ENCODE results near the gene RDH16. TPM values are rescaled to one million over a fixed set of nuclear protein-coding genes. Genes with fewer than 3 reads are reported as not detected.
"Not testable (repeated sequence)": the region's sequence is repeated elsewhere in the genome, so short reads cannot be mapped to it uniquely, and the experiment has no call there.

RDH16 gene
- polyA plus RNA-seq, 3 donors = 0.47 TPM; not detected in 2

DNA sequence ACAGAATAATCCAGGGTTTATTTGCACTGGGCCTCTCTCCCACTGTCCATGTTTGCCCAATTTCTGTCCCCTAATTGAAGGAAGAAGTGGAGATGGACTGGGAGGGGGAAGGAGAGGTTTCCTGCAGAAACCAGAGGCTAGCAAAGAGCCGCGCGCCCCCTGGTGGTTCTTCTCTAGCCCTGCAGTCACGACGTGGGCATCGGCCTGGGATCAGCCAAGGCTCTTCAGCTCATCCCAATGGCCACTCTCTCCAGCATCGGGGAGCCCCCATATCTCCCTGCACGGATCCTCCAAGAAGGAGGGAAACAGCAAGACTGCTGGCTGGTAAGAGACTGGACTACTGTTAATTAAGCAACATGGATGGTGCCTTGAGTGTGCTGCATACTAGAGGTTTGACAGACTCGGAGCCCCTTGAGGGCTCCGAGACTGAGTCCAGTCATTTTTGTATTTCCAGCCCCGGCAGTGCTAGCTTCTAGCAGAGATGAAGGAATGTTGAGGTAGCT, 30.2 kb upstream of the RDH16 start:
- Histone ChIP-seq H3K4me1 (ENCODE audit: control insufficient read depth in 1 of 2, insufficient read depth in 2 of 2, low read length in 2 of 2) (peaks cover 26 to 32% of the 10 kb centered on the region in 2 donors), H3K27me3 (ENCODE audit: control insufficient read depth in 2 of 2, insufficient read depth in 2 of 2, low read length in 2 of 2) (no peaks in the 10 kb centered on the region), H2AFZ (ENCODE audit: insufficient read depth, low read depth, low read length, poor library complexity, severe bottlenecking) (peak overlapping the region; percentile 23), H3K36me3 (replicated peaks in 1 of 2; ENCODE audit: control insufficient read depth in 1 of 2, insufficient read depth in 2 of 2, low read length in 2 of 2) (no peaks in the 10 kb centered on the region), H3K9ac (ENCODE audit: insufficient read depth, low read length, poor library complexity, severe bottlenecking) (no peak overlapping the region), H3K4me2 (replicated peaks; ENCODE audit: extremely low read depth, low read length, poor library complexity, severe bottlenecking) (no peak overlapping the region), H4K20me1 (ENCODE audit: insufficient read depth, low read length) (no peaks in the 10 kb centered on the region), H3K4me3 (replicated peaks in 1 of 3; ENCODE audit: low read depth in 2 of 3, low read length in 3 of 3) (no peak overlapping the region), H3K79me2 (ENCODE audit: insufficient read depth, low read length) (no peaks in the 10 kb centered on the region), H3K27ac (ENCODE audit: low read depth in 1 of 2, low read length in 2 of 2) (no peak overlapping the region), H3K9me3 (replicated peaks in 1 of 2; ENCODE audit: control insufficient read depth in 1 of 2, insufficient read depth in 1 of 2, low read length in 2 of 2) (no peaks in the 10 kb centered on the region)
- H3K27me3 Mint-ChIP-seq (ENCODE audit: low read depth in 3 of 3) = peaks cover 4 to 6% (median 4%) of the 10 kb centered on the region in 3 donors
- H3K27ac Mint-ChIP-seq = no peak overlapping the region
- H3K9me3 Mint-ChIP-seq = no peaks in the 10 kb centered on the region
- no CpG with 5 or more reads among the region's 11 CpGs for WGBS (ENCODE audit: insufficient coverage)
- peak overlapping the region; percentile 39 to 57 for H3K4me3 Mint-ChIP-seq
- DNase-seq = peak; percentile 58 to 81 (median 75)
- TF ChIP-seq, protein P1, sequence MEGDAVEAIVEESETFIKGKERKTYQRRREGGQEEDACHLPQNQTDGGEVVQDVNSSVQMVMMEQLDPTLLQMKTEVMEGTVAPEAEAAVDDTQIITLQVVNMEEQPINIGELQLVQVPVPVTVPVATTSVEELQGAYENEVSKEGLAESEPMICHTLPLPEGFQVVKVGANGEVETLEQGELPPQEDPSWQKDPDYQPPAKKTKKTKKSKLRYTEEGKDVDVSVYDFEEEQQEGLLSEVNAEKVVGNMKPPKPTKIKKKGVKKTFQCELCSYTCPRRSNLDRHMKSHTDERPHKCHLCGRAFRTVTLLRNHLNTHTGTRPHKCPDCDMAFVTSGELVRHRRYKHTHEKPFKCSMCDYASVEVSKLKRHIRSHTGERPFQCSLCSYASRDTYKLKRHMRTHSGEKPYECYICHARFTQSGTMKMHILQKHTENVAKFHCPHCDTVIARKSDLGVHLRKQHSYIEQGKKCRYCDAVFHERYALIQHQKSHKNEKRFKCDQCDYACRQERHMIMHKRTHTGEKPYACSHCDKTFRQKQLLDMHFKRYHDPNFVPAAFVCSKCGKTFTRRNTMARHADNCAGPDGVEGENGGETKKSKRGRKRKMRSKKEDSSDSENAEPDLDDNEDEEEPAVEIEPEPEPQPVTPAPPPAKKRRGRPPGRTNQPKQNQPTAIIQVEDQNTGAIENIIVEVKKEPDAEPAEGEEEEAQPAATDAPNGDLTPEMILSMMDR (IDR thresholded peaks at IDR 0.05) = peak; percentile 91
- H3K36me3 Mint-ChIP-seq = no peaks in the 10 kb centered on the region
- intact Hi-C loops (cut with micrococcal nuclease) = loop anchor here (2.0 to 5.0 kb wide), 2 partner anchors 229 to 230 kb away; no protein-coding TSS in a partner anchor
- peaks cover 33% of the 10 kb centered on the region for H3K4me1 Mint-ChIP-seq

DNA sequence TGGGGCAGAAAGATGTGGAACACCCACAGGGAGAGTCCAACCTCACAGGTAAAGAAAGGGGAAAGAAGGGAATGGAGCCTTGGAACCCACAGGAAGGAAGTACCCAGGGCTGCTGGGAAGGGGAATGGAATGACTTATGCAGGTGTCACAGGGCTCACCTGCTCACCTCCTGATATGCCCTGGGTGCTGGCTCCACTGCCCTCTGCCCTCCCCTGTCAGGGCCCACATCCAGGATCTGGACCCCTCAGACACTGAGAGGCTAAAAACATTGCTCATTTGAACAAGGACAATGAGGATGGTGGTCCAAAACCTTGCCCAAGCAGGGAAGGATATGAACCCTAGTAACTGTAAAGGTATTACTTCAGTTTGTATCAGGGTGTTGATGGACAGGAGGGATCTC, 29.6 kb upstream of the RDH16 start:
- Histone ChIP-seq H3K79me2 (ENCODE audit: insufficient read depth, low read length) (no peaks in the 10 kb centered on the region), H3K4me2 (replicated peaks; ENCODE audit: extremely low read depth, low read length, poor library complexity, severe bottlenecking) (no peak overlapping the region), H3K9me3 (replicated peaks in 1 of 2; ENCODE audit: control insufficient read depth in 1 of 2, insufficient read depth in 1 of 2, low read length in 2 of 2) (no peaks in the 10 kb centered on the region), H3K36me3 (replicated peaks in 1 of 2; ENCODE audit: control insufficient read depth in 1 of 2, insufficient read depth in 2 of 2, low read length in 2 of 2) (no peaks in the 10 kb centered on the region), H3K9ac (ENCODE audit: insufficient read depth, low read length, poor library complexity, severe bottlenecking) (no peak overlapping the region), H4K20me1 (ENCODE audit: insufficient read depth, low read length) (no peaks in the 10 kb centered on the region), H3K27me3 (ENCODE audit: control insufficient read depth in 2 of 2, insufficient read depth in 2 of 2, low read length in 2 of 2) (no peaks in the 10 kb centered on the region), H2AFZ (ENCODE audit: insufficient read depth, low read depth, low read length, poor library complexity, severe bottlenecking) (peak overlapping the region; percentile 23), H3K27ac (ENCODE audit: low read depth in 1 of 2, low read length in 2 of 2) (no peak overlapping the region), H3K4me1 (ENCODE audit: control insufficient read depth in 1 of 2, insufficient read depth in 2 of 2, low read length in 2 of 2) (peaks cover 26 to 31% of the 10 kb centered on the region in 2 donors), H3K4me3 (replicated peaks in 1 of 3; ENCODE audit: low read depth in 2 of 3, low read length in 3 of 3) (no peak overlapping the region)
- Mint-ChIP-seq H3K4me3 (no peak overlapping the region), H3K27me3 (ENCODE audit: low read depth in 3 of 3) (peaks cover 4 to 6% (median 4%) of the 10 kb centered on the region in 3 donors), H3K27ac (no peak overlapping the region), H3K4me1 (peaks cover 33% of the 10 kb centered on the region), H3K9me3 (no peaks in the 10 kb centered on the region), H3K36me3 (no peaks in the 10 kb centered on the region)
- intact Hi-C loops (cut with micrococcal nuclease) = loop anchor here (2.0 to 5.0 kb wide), 2 partner anchors 228 to 230 kb away; no protein-coding TSS in a partner anchor
- TF ChIP-seq, protein P1 (IDR thresholded peaks at IDR 0.05) = no peak
- no peak for DNase-seq

DNA sequence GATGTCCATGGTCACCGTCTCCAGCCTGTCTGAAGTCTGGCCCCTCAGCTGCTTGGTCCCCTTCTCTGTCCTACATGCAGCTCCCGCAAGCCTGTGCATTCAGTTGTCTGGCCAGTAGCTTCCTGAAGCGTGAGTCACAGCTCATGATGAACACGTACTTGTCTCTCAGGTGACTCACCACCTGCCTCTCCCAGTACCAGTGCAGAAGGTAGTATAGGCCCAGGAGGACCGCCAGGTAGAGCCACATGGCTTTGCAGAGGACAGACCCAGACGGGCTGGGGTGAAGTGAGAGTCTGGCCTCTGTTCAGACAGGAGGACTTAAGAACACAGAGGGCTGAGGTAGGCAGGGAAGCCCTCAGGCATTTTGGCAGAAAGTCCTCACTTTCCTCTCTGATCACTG, 28.3 kb upstream of the RDH16 start:
- not testable (repeated sequence) for H3K9me3 ChIP-seq (replicated peaks in 1 of 2; ENCODE audit: control insufficient read depth in 1 of 2, insufficient read depth in 1 of 2, low read length in 2 of 2); H3K9ac ChIP-seq (ENCODE audit: insufficient read depth, low read length, poor library complexity, severe bottlenecking); H4K20me1 ChIP-seq (ENCODE audit: insufficient read depth, low read length); H3K79me2 ChIP-seq (ENCODE audit: insufficient read depth, low read length); H3K27me3 Mint-ChIP-seq (ENCODE audit: low read depth in 3 of 3); H3K4me2 ChIP-seq (replicated peaks; ENCODE audit: extremely low read depth, low read length, poor library complexity, severe bottlenecking); H3K27me3 ChIP-seq (ENCODE audit: control insufficient read depth in 2 of 2, insufficient read depth in 2 of 2, low read length in 2 of 2); DNase-seq; H3K9me3 Mint-ChIP-seq; H3K4me3 Mint-ChIP-seq; H3K36me3 Mint-ChIP-seq; H2AFZ ChIP-seq (ENCODE audit: insufficient read depth, low read depth, low read length, poor library complexity, severe bottlenecking); H3K4me3 ChIP-seq (replicated peaks in 1 of 3; ENCODE audit: low read depth in 2 of 3, low read length in 3 of 3); H3K27ac Mint-ChIP-seq; H3K36me3 ChIP-seq (replicated peaks in 1 of 2; ENCODE audit: control insufficient read depth in 1 of 2, insufficient read depth in 2 of 2, low read length in 2 of 2); H3K27ac ChIP-seq (ENCODE audit: low read depth in 1 of 2, low read length in 2 of 2)
- H3K4me1 ChIP-seq (ENCODE audit: control insufficient read depth in 1 of 2, insufficient read depth in 2 of 2, low read length in 2 of 2) = peaks cover 13 to 18% of the 10 kb centered on the region in 2 donors
- WGBS (ENCODE audit: insufficient coverage) = 68% methylated on average over 2 of the region's 6 CpGs
- H3K4me1 Mint-ChIP-seq = peaks cover 22% of the 10 kb centered on the region
- intact Hi-C loops (cut with micrococcal nuclease) = loop anchor here (2.0 to 5.0 kb wide), 2 partner anchors 227 to 228 kb away; no protein-coding TSS in a partner anchor

All from CD14-positive monocyte (primary cell).